Stimulated activated CD4-positive, alpha-beta T cell treated with anti-CD3 and anti-CD28 coated beads, Interleukin-15, amount 100 ng/mL, for 48 hours (primary cell): ENCODE results near the gene AMPD1.

Experiments used
- DNase-seq, 2 donors: peaks; one replicate each; pipeline ENCODE4 v3.0.0-alpha.2; 2020; ENCODE audit warnings: low read depth in 2 of 2

AMPD1 gene

GRCh38 chr1:114700036-114700600, 4.8 kb upstream of the AMPD1 start:
- no peak for DNase-seq

- DNase-seq = no peak
Measured at GRCh38 chr1:114696810-114697209, 1.5 kb upstream of the AMPD1 start.

DNA sequence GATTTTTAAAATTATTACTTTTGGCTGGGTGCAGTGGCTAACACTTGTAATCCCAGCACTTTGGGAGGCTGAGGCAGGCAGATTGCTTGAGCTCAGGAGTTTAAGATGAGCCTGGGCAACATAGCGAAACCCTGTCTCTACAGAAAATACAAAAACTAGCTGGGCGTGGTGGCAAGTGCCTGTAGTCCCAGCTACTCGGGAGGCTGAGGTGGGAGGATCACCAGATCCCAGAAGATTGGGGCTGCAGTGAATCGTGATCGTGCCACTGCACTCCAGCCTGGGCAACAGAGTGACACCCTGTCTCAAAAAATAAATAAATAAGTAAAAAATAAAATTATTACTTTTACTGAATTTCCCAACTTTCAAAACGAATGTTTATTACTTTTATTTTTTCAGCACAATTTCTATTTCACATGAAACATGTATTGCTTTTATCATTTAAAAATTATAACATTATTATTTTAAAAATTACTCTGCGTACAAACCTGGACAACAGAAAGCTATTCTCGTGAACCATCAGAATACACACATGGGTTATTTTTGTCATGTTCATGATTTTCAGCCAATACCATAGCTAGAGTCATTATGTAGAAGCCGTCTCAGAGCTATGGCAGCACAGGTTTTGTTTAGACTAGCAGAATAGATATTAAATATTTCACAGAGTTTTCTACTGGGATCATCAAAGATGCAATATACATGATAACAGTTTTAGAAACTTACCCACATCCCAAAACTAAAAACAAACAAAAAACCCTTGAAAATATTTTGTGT, 621 bp downstream of the AMPD1 start:
- no peak for DNase-seq

- no peak for DNase-seq
Measured at GRCh38 chr1:114692947-114693346, 2.4 kb downstream of the AMPD1 start.

- no peak for DNase-seq
Measured at GRCh38 chr1:114691061-114691460, 4.3 kb downstream of the AMPD1 start.

DNA sequence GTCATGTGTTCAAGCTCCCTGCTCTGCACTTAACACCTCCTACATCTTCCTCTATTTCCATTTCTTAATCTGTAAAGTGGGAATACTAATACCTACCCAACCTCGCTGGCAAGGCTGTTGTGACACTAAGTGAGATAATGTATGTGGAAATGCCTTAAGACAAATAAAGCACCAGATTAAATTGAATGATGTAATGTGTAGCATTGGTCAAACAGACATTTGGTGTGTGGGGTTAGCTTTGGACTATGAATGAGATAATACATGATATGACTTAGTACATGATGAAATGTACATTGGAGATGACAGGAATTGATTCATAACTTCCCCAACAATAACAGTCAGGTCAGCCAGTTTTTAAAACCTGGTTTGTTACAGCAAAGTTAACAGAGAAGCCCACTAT, 5.2 kb downstream of the AMPD1 start:
- DNase-seq = no peak

DNA sequence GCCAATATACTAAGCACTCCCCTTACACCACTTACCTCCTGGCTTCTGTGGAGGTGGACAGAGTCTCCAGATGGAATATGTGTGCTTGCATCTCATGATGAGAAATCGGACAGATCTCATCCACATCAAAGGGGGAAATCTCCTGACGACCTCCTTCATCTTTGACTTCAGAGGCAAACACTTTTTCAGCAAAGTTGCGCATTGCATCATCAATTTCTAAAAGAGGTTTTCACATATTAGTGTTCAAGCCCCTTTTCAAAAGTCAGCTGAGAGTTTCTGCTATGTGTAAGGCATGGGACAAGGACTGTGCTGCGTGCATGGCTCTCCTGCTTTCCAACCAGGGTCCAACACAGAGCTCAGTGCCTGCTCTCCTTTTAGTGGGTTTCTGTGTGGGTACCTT, 6.8 kb downstream of the AMPD1 start:
- DNase-seq = no peak

DNA sequence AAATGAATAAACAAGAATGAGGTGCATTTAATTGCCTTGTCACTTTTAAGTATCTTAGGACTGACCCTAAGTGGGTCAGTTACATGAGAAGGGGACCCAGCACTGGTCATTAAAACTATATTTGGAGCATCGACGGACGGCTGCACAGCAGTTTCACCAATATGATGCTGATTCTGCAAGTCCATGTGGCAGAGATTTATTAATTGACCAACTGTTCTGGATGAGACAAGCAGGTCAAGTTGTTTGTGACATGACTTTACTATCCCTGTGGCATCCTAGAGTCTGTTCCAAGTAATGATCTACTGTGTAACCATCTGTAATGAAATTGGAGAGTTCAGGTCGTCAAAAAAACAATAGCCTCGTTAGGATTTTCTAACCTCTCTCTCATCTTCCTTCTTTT, 9.5 kb downstream of the AMPD1 start:
- DNase-seq = no peak

- DNase-seq = no peak
Measured at GRCh38 chr1:114677691-114678090, 17.7 kb downstream of the AMPD1 start.

- DNase-seq = no peak
Measured at GRCh38 chr1:114676115-114676514, 19.2 kb downstream of the AMPD1 start.

- no peak for DNase-seq
Measured at GRCh38 chr1:114671939-114672275, 23.4 kb downstream of the AMPD1 start.

- no peak for DNase-seq
Measured at GRCh38 chr1:114671011-114671938, 24.1 kb downstream of the AMPD1 start.

DNA sequence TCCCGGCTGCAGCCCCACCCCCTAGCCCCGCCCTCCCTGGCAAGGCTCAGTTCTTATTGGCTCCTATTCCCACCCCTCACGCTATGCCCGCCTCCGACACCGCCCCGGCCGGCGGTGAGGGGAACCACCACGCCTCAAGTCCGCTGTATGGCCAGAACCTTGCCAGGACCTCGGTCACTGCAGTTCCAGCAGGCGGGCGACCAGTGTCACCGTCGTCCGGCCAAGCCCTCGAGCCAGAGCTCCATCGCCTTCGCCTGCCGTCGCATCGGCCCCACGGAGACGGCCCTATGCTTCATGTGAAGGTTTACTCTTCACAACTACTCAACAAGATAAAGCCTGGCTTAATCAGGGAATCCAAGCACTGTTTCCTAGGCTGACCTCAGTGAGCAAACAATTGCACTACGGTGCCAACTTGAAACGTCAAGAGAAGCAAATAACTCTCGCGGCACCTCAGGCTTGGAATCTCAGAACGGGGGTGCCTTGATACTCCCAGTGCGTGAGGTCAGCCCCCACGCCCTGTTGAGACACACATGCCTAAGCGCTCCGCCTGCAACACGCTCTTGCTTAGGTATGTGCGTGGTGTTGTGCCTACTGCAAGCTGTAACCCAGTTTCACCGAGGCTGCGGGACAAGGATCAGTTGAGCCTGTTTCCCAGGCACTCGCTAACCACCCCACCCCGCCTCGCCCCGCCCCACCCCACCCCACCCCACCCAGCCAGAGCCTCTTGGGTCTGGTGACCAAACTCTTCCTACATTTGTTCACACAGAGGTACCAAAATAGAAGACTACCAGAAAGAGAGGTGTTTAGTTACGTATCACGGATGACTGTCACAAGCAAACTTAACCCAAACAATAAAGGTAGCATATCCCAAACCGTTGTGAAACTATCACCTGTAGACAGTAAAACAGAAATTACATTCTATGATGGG, 25.0 kb downstream of the AMPD1 start:
- DNase-seq = peak in 1 of 2 donors; percentile 88

DNA sequence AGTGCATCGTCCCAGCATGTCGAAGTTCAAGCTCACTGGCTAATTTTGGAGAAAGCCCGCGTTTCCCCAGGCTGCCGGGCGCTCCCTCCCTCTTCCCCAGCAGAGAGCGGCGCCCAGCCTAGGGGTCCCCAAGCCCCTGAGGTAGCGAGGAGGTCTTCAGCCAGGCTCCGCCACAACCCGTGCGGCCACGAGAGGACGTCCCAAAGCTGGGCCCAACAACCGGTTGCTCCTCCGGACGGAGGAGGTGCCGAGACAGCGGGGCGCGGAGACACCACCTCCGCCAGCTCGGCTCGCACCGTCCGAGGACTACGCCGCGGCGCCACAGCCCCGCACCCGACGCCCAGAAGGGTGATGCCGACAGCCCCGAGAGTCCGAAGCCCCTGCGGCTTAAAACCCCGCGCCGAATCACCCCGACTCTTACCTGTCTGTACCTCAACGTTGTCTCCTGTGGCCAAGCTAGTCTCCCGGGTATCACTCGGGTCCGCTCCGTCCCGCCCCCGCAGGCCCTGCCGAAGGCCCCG, 25.7 kb downstream of the AMPD1 start, which contains the start of gene DENND2C:
DENND2C (minus strand) TSS at position 488 of the 521 bp plus-strand sequence. CDS start 44,065 bp downstream, outside the sequence.
- DNase-seq = peak in 1 of 2 donors; percentile 67

GRCh38 chr1:114668784-114669561, 26.4 kb downstream of the AMPD1 start:
- no peak for DNase-seq

GRCh38 chr1:114668373-114668772, 27.0 kb downstream of the AMPD1 start:
- no peak for DNase-seq

DNA sequence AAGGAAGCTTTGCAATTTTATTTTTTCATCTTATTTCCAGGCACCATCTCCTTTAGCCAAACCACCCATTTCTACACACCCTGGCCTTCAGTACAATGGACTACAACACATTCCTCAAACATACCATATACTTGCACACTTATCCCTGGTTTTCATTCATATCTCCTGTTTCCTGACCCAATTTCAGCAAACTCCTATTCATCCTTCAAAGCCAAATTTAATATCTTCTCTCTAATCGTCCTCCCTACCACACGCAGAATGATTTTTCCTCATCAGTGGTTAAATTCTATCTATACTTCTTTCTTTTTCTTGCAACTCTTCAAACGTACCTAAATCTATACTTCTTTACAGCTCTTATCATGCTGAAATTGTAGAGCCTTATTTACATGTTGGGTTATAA, 28.4 kb downstream of the AMPD1 start:
- no peak for DNase-seq

DNA sequence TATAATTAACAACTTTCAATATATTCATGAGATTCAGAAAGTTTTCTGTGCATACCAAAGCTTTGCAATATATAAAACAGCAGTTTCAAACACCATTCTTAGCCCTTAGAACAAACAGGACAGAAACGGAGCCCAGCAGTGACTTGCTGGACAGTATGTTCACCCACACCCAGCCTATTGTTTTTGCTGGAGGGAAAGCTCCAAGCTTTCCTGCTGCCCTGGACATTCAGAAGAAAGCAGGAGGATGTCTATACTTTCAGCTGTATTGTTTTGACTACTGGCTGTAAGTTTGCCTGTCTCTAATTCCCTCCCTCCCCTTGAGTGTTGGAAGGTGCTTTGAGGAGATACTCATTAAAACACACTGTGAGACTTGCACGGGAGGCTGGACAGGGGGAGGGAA, 35.1 kb downstream of the AMPD1 start:
- no peak for DNase-seq

DNA sequence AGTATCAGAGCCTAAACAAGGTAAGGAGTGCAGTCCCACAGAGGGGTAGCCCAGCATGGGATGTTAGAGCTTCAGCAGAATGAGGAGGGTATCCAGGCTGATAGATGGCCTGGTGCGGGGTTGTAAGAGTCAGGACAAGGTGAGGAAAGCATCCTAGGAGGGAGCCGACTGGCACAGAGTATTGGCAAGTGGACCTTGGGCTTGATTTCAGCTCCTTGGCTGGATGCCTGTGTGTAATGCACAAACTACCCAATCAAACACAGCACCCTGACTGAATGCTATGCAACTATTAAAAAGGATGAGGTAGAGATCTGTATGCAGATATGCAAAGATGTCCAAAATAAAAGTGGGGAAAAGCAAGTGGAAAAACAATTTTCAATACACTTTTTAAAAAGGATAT, 43.5 kb downstream of the AMPD1 start:
- no peak for DNase-seq

DNA sequence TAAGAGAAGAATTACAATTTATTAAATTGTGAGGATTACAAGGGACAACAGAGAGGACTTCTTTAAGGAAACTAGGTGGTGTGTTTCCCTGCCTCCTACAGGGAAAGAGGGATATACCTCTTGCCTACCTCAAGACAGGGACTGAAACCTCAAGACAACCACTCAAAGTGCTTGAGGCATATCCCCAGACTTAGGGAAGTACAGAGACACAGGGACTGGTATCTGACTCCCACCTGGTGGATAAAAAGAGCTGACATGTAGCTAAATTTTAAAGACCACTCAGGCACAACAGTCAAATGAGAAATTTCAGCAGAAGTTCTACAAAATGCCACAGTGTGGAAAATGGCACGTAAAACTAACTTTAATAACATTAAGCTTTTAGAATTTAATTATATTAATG, 46.8 kb downstream of the AMPD1 start:
- no peak for DNase-seq
